CD14-positive monocyte (primary cell): ENCODE results near the gene DBF4B. TPM values are rescaled to one million over a fixed set of nuclear protein-coding genes. Genes with fewer than 3 reads are reported as not detected.

Source experiments
- DNase-seq, 3 donors: peaks; one replicate each; pipeline ENCODE4 v3.0.0-alpha.2; 2011 to 2022
- H2AFZ ChIP-seq: 2 replicates; pipeline ENCODE4 v1.6.0; 2012; ENCODE audit warnings: mild to moderate bottlenecking, low read depth, low read length, inconsistent platforms; ENCODE audit not compliant: insufficient read depth, poor library complexity, severe bottlenecking
- H3K27ac ChIP-seq, 2 donors: 1 replicate in 1 of 2; 2 replicates in 1 of 2; pipeline ENCODE4 v1.5.1; 2012 to 2013; ENCODE audit warnings: low read length in 2 of 2, control low read depth in 1 of 2, inconsistent platforms in 1 of 2, low read depth in 1 of 2, mild to moderate bottlenecking in 1 of 2
- H3K27me3 ChIP-seq, 2 donors: one replicate each; pipeline versions ENCODE4 v1.6.0 to v1.6.1; 2011 to 2013; ENCODE audit warnings: low read length in 2 of 2; ENCODE audit not compliant: control insufficient read depth in 2 of 2, insufficient read depth in 2 of 2
- H3K36me3 ChIP-seq, 2 donors: replicated peaks in 1 of 2; 1 replicate in 1 of 2; 2 replicates in 1 of 2; pipeline versions ENCODE4 v1.5.1 to v1.6.1; 2012 to 2013; ENCODE audit warnings: low read length in 2 of 2, control low read depth in 1 of 2, inconsistent platforms in 1 of 2, mild to moderate bottlenecking in 1 of 2; ENCODE audit not compliant: insufficient read depth in 2 of 2, control insufficient read depth in 1 of 2
- H3K4me1 ChIP-seq, 2 donors: 1 replicate in 1 of 2; 2 replicates in 1 of 2; pipeline versions ENCODE4 v1.5.1 to v1.6.1; 2012 to 2013; ENCODE audit warnings: low read length in 2 of 2, control low read depth in 1 of 2, inconsistent platforms in 1 of 2, mild to moderate bottlenecking in 1 of 2, moderate library complexity in 1 of 2; ENCODE audit not compliant: insufficient read depth in 2 of 2, control insufficient read depth in 1 of 2
- H3K4me2 ChIP-seq: replicated peaks from 2 replicates; pipeline ENCODE3; 2012; ENCODE audit warnings: low read length, moderate library complexity, mild to moderate bottlenecking; ENCODE audit not compliant: poor library complexity, severe bottlenecking; ENCODE audit errors: extremely low read depth
- H3K4me3 ChIP-seq, 3 experiments: fragments of 200-600 bp in 1 of 3; sonication (generic) in 1 of 3; replicated peaks in 1 of 3; 1 replicate in 2 of 3; 2 replicates in 1 of 3; pipeline ENCODE4 v1.5.1; 2011 to 2013; ENCODE audit warnings: low read length in 3 of 3, mild to moderate bottlenecking in 3 of 3, control low read depth in 2 of 3, low read depth in 2 of 3, inconsistent platforms in 1 of 3, moderate library complexity in 1 of 3
- H3K79me2 ChIP-seq: 2 replicates; pipeline ENCODE4 v1.6.0; 2012; ENCODE audit warnings: mild to moderate bottlenecking, control low read depth, inconsistent platforms, low read length, moderate library complexity; ENCODE audit not compliant: insufficient read depth
- H3K9ac ChIP-seq: 2 replicates; pipeline ENCODE4 v1.6.0; 2017; ENCODE audit warnings: low read length, mild to moderate bottlenecking; ENCODE audit not compliant: insufficient read depth, poor library complexity, severe bottlenecking
- H3K9me3 ChIP-seq, 2 donors: replicated peaks in 1 of 2; 1 replicate in 1 of 2; 2 replicates in 1 of 2; pipeline versions ENCODE4 v1.5.1 to v1.6.1; 2012 to 2013; ENCODE audit warnings: low read length in 2 of 2, control low read depth in 1 of 2; ENCODE audit not compliant: control insufficient read depth in 1 of 2, insufficient read depth in 1 of 2
- H4K20me1 ChIP-seq: 2 replicates; pipeline ENCODE4 v1.6.0; 2012; ENCODE audit warnings: mild to moderate bottlenecking, low read length, control low read depth, moderate library complexity; ENCODE audit not compliant: insufficient read depth
- H3K27ac Mint-ChIP-seq, 7 donors: one replicate each; pipeline ENCODE4 v1.8.0; 2020; ENCODE audit warnings: mild to moderate bottlenecking in 7 of 7, mixed read lengths in 7 of 7, moderate library complexity in 6 of 7, inconsistent platforms in 2 of 7
- H3K27me3 Mint-ChIP-seq, 3 donors: one replicate each; pipeline ENCODE4 v1.8.0; 2021 to 2022; ENCODE audit warnings: low read depth in 3 of 3, mild to moderate bottlenecking in 3 of 3, mixed read lengths in 3 of 3, moderate library complexity in 3 of 3, inconsistent platforms in 1 of 3
- H3K36me3 Mint-ChIP-seq, 2 donors: one replicate each; pipeline ENCODE4 v1.8.0; 2020; ENCODE audit warnings: mixed read lengths in 2 of 2, inconsistent platforms in 1 of 2, mild to moderate bottlenecking in 1 of 2
- H3K4me1 Mint-ChIP-seq: one replicate; pipeline ENCODE4 v1.8.0; 2020; ENCODE audit warnings: mild to moderate bottlenecking, mixed read lengths
- H3K4me3 Mint-ChIP-seq, 2 donors: one replicate each; pipeline ENCODE4 v1.8.0; 2020; ENCODE audit warnings: mild to moderate bottlenecking in 2 of 2, mixed read lengths in 2 of 2, moderate library complexity in 1 of 2
- H3K9me3 Mint-ChIP-seq, 7 donors: one replicate each; pipeline ENCODE4 v1.8.0; 2020 to 2022; ENCODE audit warnings: mixed read lengths in 7 of 7, mild to moderate bottlenecking in 6 of 7, moderate library complexity in 6 of 7, inconsistent platforms in 2 of 7
- CTCF ChIP-seq: fragments of 200-600 bp; IDR thresholded peaks from one replicate; pipeline ENCODE4 v1.8.0; 2022; ENCODE audit warnings: antibody characterized with exemption, mild to moderate bottlenecking
- WGBS: methylation state at CpG from one replicate; pipeline ENCODE4 v1.1.5; 2013; ENCODE audit warnings: missing lambda C conversion rate; ENCODE audit not compliant: insufficient coverage; 5-methylcytosine and 5-hydroxymethylcytosine counted together
- intact Hi-C, 2 donors: fragments of 100-400 bp; cut with micrococcal nuclease; formaldehyde crosslinking; loops; one replicate each; pipeline versions ENCODE4 v1.15.0 to v1.15.1; 2023
- polyA plus RNA-seq, 3 donors: library from polyadenylated mRNA; depleted of rRNA in 1 of 3; unstranded in 2 of 3; stranded (reverse) in 1 of 3; fragments of 300-500 nt in 2 of 3; fragments of >200 nt in 1 of 3; fragmentation: Illumina TruSeq in 2 of 3; gene quantifications; 1 replicate in 2 of 3; 2 replicates in 1 of 3; pipeline ENCODE4 v1.2.3, GENCODE V29; 2012 to 2021

DBF4B gene
- polyA plus RNA-seq, 3 donors, result 0.23 to 2.9 (median 0.34) TPM

GRCh38 chr17:44785921-44786320 lies 77.5 kb downstream of the DBF4B start:
- no peaks in the 10 kb centered on the region for H3K9me3 ChIP-seq
- H4K20me1 ChIP-seq, result no peaks in the 10 kb centered on the region
- Mint-ChIP-seq H3K4me1 (no peaks in the 10 kb centered on the region), H3K36me3 (no peaks in the 10 kb centered on the region), H3K4me3 (no peak overlapping the region), H3K9me3 (no peaks in the 10 kb centered on the region), H3K27me3 (peaks cover 4 to 27% (median 8%) of the 10 kb centered on the region in 3 donors), H3K27ac (no peak overlapping the region)
- H3K4me1 ChIP-seq, result no peaks in the 10 kb centered on the region
- no peak overlapping the region for H3K4me3 ChIP-seq
- no peaks in the 10 kb centered on the region for H3K27me3 ChIP-seq
- no peaks in the 10 kb centered on the region for H3K79me2 ChIP-seq
- H3K27ac ChIP-seq, result no peak overlapping the region
- H3K9ac ChIP-seq, result no peak overlapping the region
- no peaks in the 10 kb centered on the region for H3K36me3 ChIP-seq
- H3K4me2 ChIP-seq, result no peak overlapping the region
- no peak for DNase-seq
- peak overlapping the region; percentile 3 for H2AFZ ChIP-seq
- WGBS, result 98% methylated on average over 5 of the region's 7 CpGs
- intact Hi-C loops, result no loop called here
- TF ChIP-seq CTCF, result no peak

GRCh38 chr17:44786551-44787081 lies 78.2 kb downstream of the DBF4B start:
- no peak overlapping the region for H3K9ac ChIP-seq
- no peaks in the 10 kb centered on the region for H3K27me3 ChIP-seq
- no peaks in the 10 kb centered on the region for H4K20me1 ChIP-seq
- no peaks in the 10 kb centered on the region for H3K79me2 ChIP-seq
- no peaks in the 10 kb centered on the region for H3K4me1 Mint-ChIP-seq
- no peak for TF ChIP-seq CTCF
- DNase-seq, result no peak
- no peaks in the 10 kb centered on the region for H3K4me1 ChIP-seq
- WGBS, result 83% methylated on average over 12 of the region's 16 CpGs
- no peaks in the 10 kb centered on the region for H3K36me3 ChIP-seq
- H3K9me3 Mint-ChIP-seq, result no peaks in the 10 kb centered on the region
- no peaks in the 10 kb centered on the region for H3K36me3 Mint-ChIP-seq
- no peaks in the 10 kb centered on the region for H3K9me3 ChIP-seq
- H3K27ac Mint-ChIP-seq, result no peak overlapping the region
- H3K27me3 Mint-ChIP-seq, result peaks cover 4 to 28% (median 8%) of the 10 kb centered on the region in 3 donors
- intact Hi-C loops, result no loop called here
- H3K4me3 ChIP-seq, result no peak overlapping the region
- H2AFZ ChIP-seq, result no peak overlapping the region
- H3K27ac ChIP-seq, result no peak overlapping the region
- H3K4me2 ChIP-seq, result no peak overlapping the region
- H3K4me3 Mint-ChIP-seq, result no peak overlapping the region
